HCT116 (cell line): ENCODE data around the gene C5orf24. TPM values are rescaled to one million over a fixed set of nuclear protein-coding genes. Genes with fewer than 3 reads are reported as not detected.

Source experiments
- ATAC-seq: fragments of 200-7000 bp; cut with Tn5 transposase; 2 replicates; pipeline ENCODE4 v1.9.1; 2020; ENCODE audit warnings: mild to moderate bottlenecking, moderate library complexity
- BruUV-seq: library from RNA; stranded (reverse); fragments of 400-500 nt; replicated peaks from 2 replicates; lab custom pipeline; 2021; lab: Mats Ljungman, UMichigan
- CTCF ChIA-PET: fragments of 300-600 bp; sonication (Branson Sonifier 250); formaldehyde crosslinking; loops from one replicate; lab custom pipeline; 2021; ENCODE audit warnings: antibody characterized with exemption; lab: Charles Lee
- POLR2A ChIA-PET: fragments of 300-600, 350-600 bp; sonication (Branson Sonifier 250); formaldehyde crosslinking; loops from one replicate; lab custom pipeline; 2021; ENCODE audit warnings: antibody characterized with exemption; lab: Charles Lee
- RAD21 ChIA-PET, 2 experiments: fragments of 300-600 bp; sonication (Branson Sonifier 250); formaldehyde crosslinking; loops; one replicate each; lab custom pipeline; 2023; ENCODE audit warnings: low total read pairs in 2 of 2; ENCODE audit not compliant: uncharacterized antibody in 2 of 2, unreplicated experiment in 2 of 2, low non-redundant PET in 1 of 2; lab: Charles Lee
- DNase-seq: peaks from one replicate; pipeline ENCODE4 v3.0.0-alpha.2; 2010; ENCODE audit warnings: low read depth, low spot score
- H2AFZ ChIP-seq: fragments of 200-600 bp; shearing (Covaris generic), sonication (generic); 2 replicates; pipeline ENCODE4 v1.6.1; 2017; ENCODE audit warnings: low read depth, mixed run types, mixed read lengths, antibody characterized with exemption, low read length; ENCODE audit not compliant: poor library complexity, severe bottlenecking
- H3K27ac ChIP-seq: 2 replicates; pipeline ENCODE4 v1.5.1; 2012; ENCODE audit warnings: low read depth, low read length
- H3K27me3 ChIP-seq: fragments of 200-600 bp; sonication (generic); 2 replicates; pipeline ENCODE4 v1.6.1; 2016; ENCODE audit warnings: mixed run types, low read length, mixed read lengths; ENCODE audit not compliant: insufficient read depth
- H3K36me3 ChIP-seq, 2 experiments: fragments of 200-500 bp in 1 of 2; fragments of 200-600 bp in 1 of 2; sonication (Bioruptor generic) in 1 of 2; sonication (generic) in 1 of 2; 2 replicates each; pipeline versions ENCODE4 v1.5.1 to v1.6.1; 2014 to 2016; ENCODE audit warnings: low read length in 2 of 2, inconsistent platforms in 1 of 2, mixed read lengths in 1 of 2, mixed run types in 1 of 2; ENCODE audit not compliant: insufficient read depth in 2 of 2, control insufficient read depth in 1 of 2
- H3K4me1 ChIP-seq, 2 experiments: fragments of 200-600 bp in 1 of 2; sonication (generic) in 1 of 2; 2 replicates each; pipeline versions ENCODE4 v1.5.1 to v1.6.1; 2012 to 2017; ENCODE audit warnings: low read length in 2 of 2, inconsistent platforms in 1 of 2, mild to moderate bottlenecking in 1 of 2, mixed read lengths in 1 of 2, mixed run types in 1 of 2, moderate library complexity in 1 of 2; ENCODE audit not compliant: insufficient read depth in 2 of 2, control insufficient read depth in 1 of 2
- H3K4me2 ChIP-seq: fragments of 200-600 bp; sonication (generic); 2 replicates; pipeline ENCODE4 v1.6.1; 2017; ENCODE audit warnings: mixed run types, low read length, mixed read lengths
- H3K4me3 ChIP-seq, 2 experiments: fragments of 200-600 bp in 1 of 2; sonication (generic) in 1 of 2; replicated peaks in 1 of 2; 2 replicates each; pipeline ENCODE4 v1.5.1; 2011 to 2016; ENCODE audit warnings: low read length in 2 of 2, control low read depth in 1 of 2, low read depth in 1 of 2, mild to moderate bottlenecking in 1 of 2, mixed read lengths in 1 of 2, mixed run types in 1 of 2
- H3K79me2 ChIP-seq: fragments of 200-600 bp; sonication (generic); 2 replicates; pipeline ENCODE4 v1.6.1; 2017; ENCODE audit warnings: mild to moderate bottlenecking, mixed run types, low read length, moderate library complexity, mixed read lengths; ENCODE audit not compliant: insufficient read depth
- H3K9ac ChIP-seq: fragments of 200-600 bp; sonication (generic); 2 replicates; pipeline ENCODE4 v1.6.1; 2016; ENCODE audit warnings: low read length, mixed read lengths
- H3K9me2 ChIP-seq: fragments of 200-600 bp; sonication (generic), shearing (Covaris generic); 2 replicates; pipeline ENCODE4 v1.6.1; 2017; ENCODE audit warnings: mixed run types, mild to moderate bottlenecking, moderate library complexity; ENCODE audit not compliant: insufficient read depth
- H3K9me3 ChIP-seq, 2 experiments: fragments of 200-500 bp in 1 of 2; fragments of 200-600 bp in 1 of 2; sonication (Bioruptor generic) in 1 of 2; sonication (generic) in 1 of 2; 2 replicates each; pipeline ENCODE4 v1.6.1; 2014 to 2017; ENCODE audit warnings: low read length in 2 of 2, mixed read lengths in 2 of 2, inconsistent platforms in 1 of 2, low read depth in 1 of 2, mild to moderate bottlenecking in 1 of 2, mixed run types in 1 of 2, moderate library complexity in 1 of 2; ENCODE audit not compliant: control insufficient read depth in 1 of 2, insufficient read depth in 1 of 2
- H4K20me1 ChIP-seq: fragments of 200-600 bp; sonication (generic), shearing (Covaris generic); 2 replicates; pipeline ENCODE4 v1.6.1; 2017; ENCODE audit warnings: mixed run types, mild to moderate bottlenecking, moderate library complexity; ENCODE audit not compliant: insufficient read depth
- CBX3 ChIP-seq: IDR thresholded peaks from 2 replicates; pipeline ENCODE4 v1.6.1; 2012; ENCODE audit warnings: low read depth
- EGR1 ChIP-seq: IDR thresholded peaks from 2 replicates; pipeline ENCODE4 v1.6.1; 2012; ENCODE audit warnings: low read depth
- ELF1 ChIP-seq: IDR thresholded peaks from 2 replicates; pipeline ENCODE4 v1.6.1; 2012; ENCODE audit warnings: low read depth, borderline replicate concordance
- EZH2 ChIP-seq: fragments of 200-600 bp; sonication (generic); IDR thresholded peaks from 2 replicates; pipeline ENCODE4 v1.6.1; 2017; ENCODE audit warnings: antibody characterized with exemption, mixed run types
- FOSL1 ChIP-seq: IDR thresholded peaks from 2 replicates; pipeline ENCODE4 v1.6.1; 2012; ENCODE audit warnings: low read depth
- JUND ChIP-seq: IDR thresholded peaks from 2 replicates; pipeline ENCODE4 v1.6.1; 2012
- POLR2A ChIP-seq: IDR thresholded peaks from 2 replicates; pipeline ENCODE4 v1.7.0; 2011; ENCODE audit warnings: borderline replicate concordance; ENCODE audit not compliant: insufficient read depth, insufficient read length; ENCODE audit errors: extremely low read depth
- REST ChIP-seq: IDR thresholded peaks from 2 replicates; pipeline ENCODE4 v1.6.1; 2012; ENCODE audit warnings: low read depth
- SP1 ChIP-seq: IDR thresholded peaks from 2 replicates; pipeline ENCODE4 v1.6.1; 2012; ENCODE audit warnings: low read depth
- SRF ChIP-seq: IDR thresholded peaks from 2 replicates; pipeline ENCODE4 v1.6.1; 2012; ENCODE audit warnings: low read depth
- ZBTB33 ChIP-seq: IDR thresholded peaks from 2 replicates; pipeline ENCODE4 v1.6.1; 2011; ENCODE audit warnings: mild to moderate bottlenecking, low read length, moderate library complexity; ENCODE audit not compliant: insufficient replicate concordance; ENCODE audit errors: extremely low read depth
- ZFX ChIP-seq: fragments of 450-650 bp; IDR thresholded peaks from 2 replicates; pipeline ENCODE4 v1.6.1; 2017
- ZNF274 ChIP-seq: fragments of 200-500 bp; sonication (Bioruptor generic); IDR thresholded peaks from 2 replicates; pipeline ENCODE4 v1.6.1; 2014; ENCODE audit warnings: mild to moderate bottlenecking, low read depth, low read length, inconsistent platforms
- intact Hi-C: fragments of 100-400 bp; cut with micrococcal nuclease; formaldehyde crosslinking; loops from 2 replicates; pipeline ENCODE4 v1.10.0; 2022
- total RNA-seq: library from RNA; stranded (reverse); gene quantifications from one replicate; pipeline ENCODE4 v1.2.1, GENCODE V29; 2021; ENCODE audit not compliant: unreplicated experiment

The C5orf24 gene
- total RNA-seq, 1 experiment from 2014 or later, result 46.9 TPM

GRCh38 chr5:134878403-134878802 lies 32.6 kb downstream of the C5orf24 start:
- ATAC-seq, result no peak
- no peak overlapping the region for H2AFZ ChIP-seq
- no peaks in the 10 kb centered on the region for H3K27me3 ChIP-seq
- no peaks in the 10 kb centered on the region for H3K9me2 ChIP-seq
- no peak overlapping the region for H3K9ac ChIP-seq
- H3K27ac ChIP-seq, result no peak overlapping the region
- no peak for DNase-seq
- H4K20me1 ChIP-seq, result no peaks in the 10 kb centered on the region
- RAD21 ChIA-PET, result no interaction called here
- H3K79me2 ChIP-seq, result peaks cover 6% of the 10 kb centered on the region
- peaks cover 2 to 14% of the 10 kb centered on the region in 2 experiments; a peak in 3 of 4 replicates for H3K4me1 ChIP-seq
- POLR2A ChIA-PET, result no interaction called here
- no peak for TF ChIP-seq JUND
- no peak for TF ChIP-seq EZH2
- no peak for TF ChIP-seq CBX3
- no peak for TF ChIP-seq POLR2A
- TF ChIP-seq ELF1, result no peak
- TF ChIP-seq SRF, result no peak
- TF ChIP-seq FOSL1, result no peak
- no peak for TF ChIP-seq ZBTB33
- TF ChIP-seq SP1, result no peak
- no peak for TF ChIP-seq EGR1
- TF ChIP-seq ZNF274, result no peak
- TF ChIP-seq REST, result no peak
- TF ChIP-seq ZFX, result no peak
- H3K4me3 ChIP-seq, result no peak overlapping the region
- CTCF ChIA-PET, result interaction anchor here (1.5 kb wide), 1 partner anchor 27 kb away, joined by 3 read pairs; the partner anchor contains the start of gene PCBD2
- intact Hi-C loops, result no loop called here
- H3K9me3 ChIP-seq, result no peaks in the 10 kb centered on the region
- BruUV-seq, result no TSS peak
- H3K36me3 ChIP-seq, result no peaks in the 10 kb centered on the region
- H3K4me2 ChIP-seq, result no peak overlapping the region
